Neural cell (in vitro differentiated cells): Measurements from ENCODE around the gene INO80D.
"Not testable (repeated sequence)": the region's sequence is repeated elsewhere in the genome, so short reads cannot be mapped to it uniquely, and the experiment has no call there.

ENCODE experiments used
- EP300 ChIP-seq: fragments of 450-650 bp; conservative IDR thresholded peaks from 2 replicates; pipeline ENCODE4 v1.6.1; 2014; ENCODE audit warnings: antibody characterized with exemption, mild to moderate bottlenecking, moderate library complexity; ENCODE audit not compliant: poor library complexity, severe bottlenecking
- EZH2 ChIP-seq: fragments of 200-600, 300-800 bp; shearing (Covaris generic), sonication (generic); IDR thresholded peaks from 2 replicates; pipeline ENCODE4 v1.6.1; 2014; ENCODE audit warnings: antibody characterized with exemption, low read length, borderline replicate concordance, mild to moderate bottlenecking; ENCODE audit not compliant: insufficient read depth, poor library complexity, severe bottlenecking
- POLR2AphosphoS5 ChIP-seq: IDR thresholded peaks from 2 replicates; pipeline ENCODE4 v1.6.1; 2012
- RAD21 ChIP-seq: fragments of 450-650 bp; conservative IDR thresholded peaks from 2 replicates; pipeline ENCODE4 v1.6.1; 2014; ENCODE audit warnings: antibody characterized with exemption, mild to moderate bottlenecking, moderate library complexity
- SMC3 ChIP-seq: fragments of 450-650 bp; conservative IDR thresholded peaks from 2 replicates; pipeline ENCODE4 v1.6.1; 2014; ENCODE audit warnings: antibody characterized with exemption, mild to moderate bottlenecking, moderate library complexity; ENCODE audit not compliant: poor library complexity
- TAF1 ChIP-seq: IDR thresholded peaks from 2 replicates; pipeline ENCODE4 v1.6.1; 2012; ENCODE audit warnings: low read depth
- TF ChIP-seq, protein P1 (sequence below): fragments of 450-650 bp; IDR thresholded peaks from 2 replicates; pipeline ENCODE4 v1.5.1; 2014; ENCODE audit warnings: antibody characterized with exemption, mild to moderate bottlenecking, moderate library complexity; ENCODE audit not compliant: poor library complexity, severe bottlenecking

- TF ChIP-seq, protein P1, sequence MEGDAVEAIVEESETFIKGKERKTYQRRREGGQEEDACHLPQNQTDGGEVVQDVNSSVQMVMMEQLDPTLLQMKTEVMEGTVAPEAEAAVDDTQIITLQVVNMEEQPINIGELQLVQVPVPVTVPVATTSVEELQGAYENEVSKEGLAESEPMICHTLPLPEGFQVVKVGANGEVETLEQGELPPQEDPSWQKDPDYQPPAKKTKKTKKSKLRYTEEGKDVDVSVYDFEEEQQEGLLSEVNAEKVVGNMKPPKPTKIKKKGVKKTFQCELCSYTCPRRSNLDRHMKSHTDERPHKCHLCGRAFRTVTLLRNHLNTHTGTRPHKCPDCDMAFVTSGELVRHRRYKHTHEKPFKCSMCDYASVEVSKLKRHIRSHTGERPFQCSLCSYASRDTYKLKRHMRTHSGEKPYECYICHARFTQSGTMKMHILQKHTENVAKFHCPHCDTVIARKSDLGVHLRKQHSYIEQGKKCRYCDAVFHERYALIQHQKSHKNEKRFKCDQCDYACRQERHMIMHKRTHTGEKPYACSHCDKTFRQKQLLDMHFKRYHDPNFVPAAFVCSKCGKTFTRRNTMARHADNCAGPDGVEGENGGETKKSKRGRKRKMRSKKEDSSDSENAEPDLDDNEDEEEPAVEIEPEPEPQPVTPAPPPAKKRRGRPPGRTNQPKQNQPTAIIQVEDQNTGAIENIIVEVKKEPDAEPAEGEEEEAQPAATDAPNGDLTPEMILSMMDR, result not testable (repeated sequence)
- not testable (repeated sequence) for TF ChIP-seq TAF1, POLR2AphosphoS5, EZH2, SMC3, RAD21, EP300
Measured at GRCh38 chr2:205988681-205989080, 97.3 kb downstream of the INO80D start.
